Measurements from ENCODE around the gene KCNG3.

DNA sequence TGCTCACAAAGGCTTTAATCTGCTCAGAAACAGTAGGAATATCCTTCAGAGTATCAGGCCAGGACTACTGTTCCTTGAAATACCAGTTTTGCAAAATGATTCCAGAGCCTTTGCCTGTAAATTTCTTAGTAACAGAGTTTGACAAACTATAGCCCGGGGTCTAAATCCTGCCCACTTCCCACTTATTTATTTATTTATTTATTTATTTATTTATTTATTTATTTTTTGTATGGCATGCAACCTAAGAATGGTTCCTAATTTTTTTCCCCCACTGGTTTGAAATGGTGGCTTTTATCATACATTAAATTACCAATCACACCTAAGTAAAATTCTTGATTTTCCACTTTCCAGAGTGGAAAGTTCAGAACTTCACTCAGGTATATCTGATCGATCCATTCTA, 45.6 kb downstream of the KCNG3 start:
- no peak for TF ChIP-seq POLR2AphosphoS5 (IDR thresholded peaks at IDR 0.05)
- TF ChIP-seq, protein P1, sequence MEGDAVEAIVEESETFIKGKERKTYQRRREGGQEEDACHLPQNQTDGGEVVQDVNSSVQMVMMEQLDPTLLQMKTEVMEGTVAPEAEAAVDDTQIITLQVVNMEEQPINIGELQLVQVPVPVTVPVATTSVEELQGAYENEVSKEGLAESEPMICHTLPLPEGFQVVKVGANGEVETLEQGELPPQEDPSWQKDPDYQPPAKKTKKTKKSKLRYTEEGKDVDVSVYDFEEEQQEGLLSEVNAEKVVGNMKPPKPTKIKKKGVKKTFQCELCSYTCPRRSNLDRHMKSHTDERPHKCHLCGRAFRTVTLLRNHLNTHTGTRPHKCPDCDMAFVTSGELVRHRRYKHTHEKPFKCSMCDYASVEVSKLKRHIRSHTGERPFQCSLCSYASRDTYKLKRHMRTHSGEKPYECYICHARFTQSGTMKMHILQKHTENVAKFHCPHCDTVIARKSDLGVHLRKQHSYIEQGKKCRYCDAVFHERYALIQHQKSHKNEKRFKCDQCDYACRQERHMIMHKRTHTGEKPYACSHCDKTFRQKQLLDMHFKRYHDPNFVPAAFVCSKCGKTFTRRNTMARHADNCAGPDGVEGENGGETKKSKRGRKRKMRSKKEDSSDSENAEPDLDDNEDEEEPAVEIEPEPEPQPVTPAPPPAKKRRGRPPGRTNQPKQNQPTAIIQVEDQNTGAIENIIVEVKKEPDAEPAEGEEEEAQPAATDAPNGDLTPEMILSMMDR (IDR thresholded peaks at IDR 0.05): no peak
- no peak for TF ChIP-seq POLR2A (IDR thresholded peaks at IDR 0.05)
- TF ChIP-seq EP300 (IDR thresholded peaks at IDR 0.05): no peak

All from gastroesophageal sphincter (tissue), 3 donors.